Omental fat pad (tissue), 4 donors: Measurements from ENCODE around the gene FAU. TPM values are rescaled to one million over a fixed set of nuclear protein-coding genes. Genes with fewer than 3 reads are reported as not detected.
A peak's percentile ranks its signal among the peaks of the same experiment; 100 is the strongest.

Experiments
- ATAC-seq: fragments of 150-250 bp; one replicate; pipeline ENCODE4 v1.9.1; 2016; ENCODE audit warnings: mild to moderate bottlenecking, moderate library complexity; ENCODE audit not compliant: low FRiP score
- DNase-seq: peaks from one replicate; pipeline ENCODE4 v3.0.0-alpha.2; 2019; ENCODE audit warnings: low spot score
- CTCF ChIP-seq, 3 donors: fragments of 450-650 bp; IDR thresholded peaks; one replicate each; pipeline ENCODE4 v1.5.1; 2016 to 2017; ENCODE audit warnings: antibody characterized with exemption in 3 of 3, mild to moderate bottlenecking in 3 of 3, moderate library complexity in 2 of 3
- total RNA-seq, 4 donors: library from RNA; depleted of rRNA; stranded (reverse); fragments of >200 nt; gene quantifications; one replicate each; pipeline ENCODE4 v1.1.0, GENCODE V29; 2016

FAU gene
- total RNA-seq, 4 donors from 2014 or later = 612 to 842 (median 711) TPM

- DNase-seq (no peak), ATAC-seq (no peak)
- TF ChIP-seq CTCF (IDR thresholded peaks at IDR 0.05) = no peak
Measured at GRCh38 chr11:65113361-65113756, 8.6 kb downstream of the FAU start.

GRCh38 chr11:65112546-65113360, 9.2 kb downstream of the FAU start:
- DNase-seq = no peak
- peak; percentile 38 for ATAC-seq
- peak in 1 of 3 donors; percentile 28 for TF ChIP-seq CTCF (IDR thresholded peaks at IDR 0.05)

- ATAC-seq (peak; percentile 81), DNase-seq (peak; percentile 94)
- TF ChIP-seq CTCF (IDR thresholded peaks at IDR 0.05) = no peak
Measured at GRCh38 chr11:65111744-65112545, 10.0 kb downstream of the FAU start, which contains the start of gene TM7SF2. TM7SF2 (plus strand) TSS chr11:65111872; CDS start chr11:65112016, 144 bp downstream.

- ATAC-seq = no peak
- DNase-seq = no peak
- peak in 1 of 3 donors; percentile 4 for TF ChIP-seq CTCF (IDR thresholded peaks at IDR 0.05)
Measured at GRCh38 chr11:65111159-65111743, 10.7 kb downstream of the FAU start.

GRCh38 chr11:65110354-65110861, 11.5 kb downstream of the FAU start:
- peak in 2 of 3 donors; percentile 49 to 99 for TF ChIP-seq CTCF (IDR thresholded peaks at IDR 0.05)
- ATAC-seq (peak; percentile 22), DNase-seq (peak; percentile 99)

- TF ChIP-seq CTCF (IDR thresholded peaks at IDR 0.05) = no peak
- ATAC-seq (no peak), DNase-seq (no peak)
Measured at GRCh38 chr11:65109231-65110198, 12.4 kb downstream of the FAU start.
